Measurements from ENCODE around the gene SLC16A12. TPM values are rescaled to one million over a fixed set of nuclear protein-coding genes. Genes with fewer than 3 reads are reported as not detected.

Gene SLC16A12, protein sequence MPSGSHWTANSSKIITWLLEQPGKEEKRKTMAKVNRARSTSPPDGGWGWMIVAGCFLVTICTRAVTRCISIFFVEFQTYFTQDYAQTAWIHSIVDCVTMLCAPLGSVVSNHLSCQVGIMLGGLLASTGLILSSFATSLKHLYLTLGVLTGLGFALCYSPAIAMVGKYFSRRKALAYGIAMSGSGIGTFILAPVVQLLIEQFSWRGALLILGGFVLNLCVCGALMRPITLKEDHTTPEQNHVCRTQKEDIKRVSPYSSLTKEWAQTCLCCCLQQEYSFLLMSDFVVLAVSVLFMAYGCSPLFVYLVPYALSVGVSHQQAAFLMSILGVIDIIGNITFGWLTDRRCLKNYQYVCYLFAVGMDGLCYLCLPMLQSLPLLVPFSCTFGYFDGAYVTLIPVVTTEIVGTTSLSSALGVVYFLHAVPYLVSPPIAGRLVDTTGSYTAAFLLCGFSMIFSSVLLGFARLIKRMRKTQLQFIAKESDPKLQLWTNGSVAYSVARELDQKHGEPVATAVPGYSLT
- 4.4 TPM for total RNA-seq

DNA sequence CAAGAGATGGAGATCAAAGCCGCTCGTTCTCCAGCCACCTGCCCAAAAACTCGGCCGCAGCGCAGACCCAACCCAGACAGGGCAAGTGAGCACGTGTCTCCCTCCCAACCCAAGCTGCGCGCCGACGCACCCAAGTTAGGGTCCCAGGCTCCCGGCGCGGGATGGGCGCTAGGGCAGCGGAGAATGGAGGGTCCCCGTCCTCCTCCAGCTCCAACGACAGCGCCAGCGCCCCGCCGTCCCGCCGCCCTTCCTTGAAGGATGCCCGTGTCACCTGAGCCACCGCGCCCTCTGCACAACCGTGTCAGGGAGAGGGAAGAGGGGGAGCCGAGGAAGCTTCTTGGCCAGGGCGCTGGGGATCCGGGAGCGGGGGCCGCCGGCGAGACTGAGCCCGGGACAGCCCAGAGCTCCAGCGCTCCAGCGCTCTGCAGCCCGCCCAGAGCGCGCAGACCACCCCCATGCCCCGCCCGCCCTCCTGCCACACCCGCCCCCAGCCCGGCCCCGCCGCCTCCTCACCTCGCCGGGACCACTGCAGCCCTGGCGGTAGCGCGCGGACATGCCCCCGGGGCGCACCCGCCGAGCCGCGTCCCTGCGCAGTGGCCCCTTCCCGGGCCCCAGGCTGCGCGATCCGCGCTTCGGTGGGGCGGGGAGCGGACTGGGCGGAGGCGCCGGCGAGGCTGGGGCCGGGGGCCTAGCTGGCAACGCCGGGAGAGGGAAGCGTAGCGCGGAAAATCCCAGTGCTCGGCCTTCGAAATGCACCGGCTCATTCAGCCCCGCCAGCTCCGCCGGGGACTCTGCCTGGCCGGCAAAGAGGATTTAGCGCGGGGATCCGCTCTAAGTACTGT lies at the start of gene SLC16A12:
Gene SLC16A12 (minus strand): TSS at position 424 of the 842 bp plus-strand sequence. CDS start 73,016 bp downstream, outside the sequence.

DNA sequence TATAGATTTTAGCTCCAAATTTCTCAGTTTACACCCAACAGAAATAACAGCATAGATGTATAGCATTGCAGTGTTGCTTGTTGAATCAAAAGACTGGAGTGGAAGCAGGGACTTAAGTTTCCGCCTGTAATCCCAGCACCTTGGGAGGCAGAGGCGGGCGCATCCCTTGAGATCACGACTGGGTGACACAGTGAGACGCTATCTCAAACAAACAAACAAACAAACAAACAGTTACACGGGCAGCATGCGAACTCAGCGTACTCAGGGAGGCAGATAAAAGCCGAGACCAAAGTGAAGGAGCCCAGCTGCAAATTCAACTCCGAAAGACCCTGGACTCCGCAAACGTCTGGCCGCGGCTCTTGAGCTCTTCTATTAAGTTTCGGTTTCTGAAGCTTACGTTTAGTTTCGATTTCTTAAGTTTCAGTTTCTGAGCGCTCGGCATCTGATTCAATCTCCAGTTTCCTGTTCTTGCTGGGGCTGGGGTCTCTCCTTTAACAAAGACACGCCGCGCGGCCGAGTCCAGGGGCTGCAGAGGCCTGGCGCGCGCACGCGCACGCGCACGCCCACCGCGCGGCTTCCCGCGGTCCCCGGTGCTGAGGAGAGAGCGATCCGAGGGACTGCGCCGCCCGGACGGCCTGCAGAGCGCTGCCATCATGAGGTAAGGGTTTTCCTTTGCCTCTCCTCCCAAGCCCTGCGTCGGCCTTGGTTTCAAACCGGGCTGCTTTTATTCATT lies 121.1 kb downstream of the SLC16A12 start, which contains the start of gene IFIT5:
Gene IFIT5 (plus strand): TSS at position 423 of the 733 bp plus-strand sequence. CDS start 231 bp downstream, at position 654.

DNA sequence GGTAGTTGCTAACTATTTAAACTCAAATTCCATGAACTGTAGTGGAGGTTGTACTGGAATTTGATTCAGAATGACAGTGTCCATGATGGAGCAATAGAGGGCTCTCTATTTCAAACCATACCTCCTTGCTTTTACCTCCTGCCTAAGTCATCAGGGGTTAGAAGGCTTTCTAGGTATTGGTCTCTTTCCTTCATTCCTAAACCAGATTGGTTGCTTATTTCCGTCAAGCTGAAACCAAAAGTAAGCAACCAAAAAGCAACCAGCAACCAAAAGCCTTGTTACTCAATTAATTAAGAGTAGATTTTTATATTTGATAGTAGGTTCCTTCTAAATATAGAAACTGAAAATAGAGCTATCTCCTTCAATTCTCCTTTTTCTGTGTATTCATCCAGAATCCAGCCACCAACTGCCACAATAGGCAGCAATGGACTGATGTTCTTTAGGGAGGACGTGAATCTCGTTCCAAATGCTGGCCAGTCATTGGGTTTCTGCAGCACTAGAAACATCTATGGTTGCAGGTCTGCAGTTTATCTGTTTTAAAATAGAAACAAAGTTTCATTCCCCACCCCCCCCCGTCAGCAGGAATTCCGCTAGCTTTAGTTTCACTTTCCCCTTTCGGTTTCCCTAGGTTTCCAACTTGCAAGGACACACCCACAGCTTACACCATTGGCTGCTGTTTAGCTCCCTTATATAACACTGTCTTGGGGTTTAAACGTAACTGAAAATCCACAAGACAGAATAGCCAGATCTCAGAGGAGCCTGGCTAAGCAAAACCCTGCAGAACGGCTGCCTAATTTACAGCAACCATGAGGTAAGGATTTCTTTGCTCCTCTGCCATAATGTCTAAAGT lies 143.3 kb downstream of the SLC16A12 start, which contains the start of gene IFIT1:
Gene IFIT1 (plus strand): TSS at position 717 of the 850 bp plus-strand sequence. CDS start 90 bp downstream, at position 807.

Other genes with a start within 250 kb of the SLC16A12 start
- 8.1 TPM for gene IFIT2, start 233.5 kb downstream of the SLC16A12 start, total RNA-seq
- 11.8 TPM for gene IFIT3, start 207.6 kb downstream of the SLC16A12 start, total RNA-seq
- gene IFIT1B, start 157.5 kb downstream of the SLC16A12 start, total RNA-seq: 1.0 TPM
- 17.8 TPM for gene IFIT1, start 143.0 kb downstream of the SLC16A12 start, total RNA-seq
- 22.2 TPM for gene IFIT5, start 121.0 kb downstream of the SLC16A12 start, total RNA-seq
- 18.6 TPM for gene PANK1, start 109.6 kb upstream of the SLC16A12 start, total RNA-seq
- 17.2 TPM for gene KIF20B, start 166.0 kb upstream of the SLC16A12 start, total RNA-seq

Data from camera-type eye (tissue), 1 donor.